H9 (cell line): ENCODE results near the gene GRID1. TPM values are rescaled to one million over a fixed set of nuclear protein-coding genes. Genes with fewer than 3 reads are reported as not detected.

ENCODE experiments used
- DNase-seq: peaks from one replicate; pipeline ENCODE4 v3.0.0-alpha.2; 2017
- H2AFZ ChIP-seq: one replicate; pipeline ENCODE4 v1.6.1; 2013; ENCODE audit warnings: mild to moderate bottlenecking, low read length, control low read depth, moderate library complexity
- H2AK5ac ChIP-seq: 2 replicates; pipeline ENCODE4 v1.6.1; 2013; ENCODE audit warnings: low read length, control low read depth, mixed read lengths; ENCODE audit not compliant: insufficient read length
- H2BK120ac ChIP-seq: one replicate; pipeline ENCODE4 v1.6.1; 2013; ENCODE audit warnings: low read depth, mild to moderate bottlenecking, low read length, control low read depth, inconsistent platforms; ENCODE audit not compliant: poor library complexity, severe bottlenecking
- H2BK12ac ChIP-seq: 2 replicates; pipeline ENCODE4 v1.6.1; 2013; ENCODE audit warnings: low read length, control low read depth, mixed read lengths, low read depth; ENCODE audit not compliant: insufficient read length
- H2BK15ac ChIP-seq: 2 replicates; pipeline ENCODE4 v1.6.1; 2013; ENCODE audit warnings: low read depth, low read length, control low read depth
- H2BK20ac ChIP-seq: one replicate; pipeline ENCODE4 v1.6.1; 2013; ENCODE audit warnings: low read depth, mild to moderate bottlenecking, low read length, control low read depth, inconsistent platforms; ENCODE audit not compliant: poor library complexity, severe bottlenecking
- H2BK5ac ChIP-seq: 2 replicates; pipeline ENCODE4 v1.6.1; 2013; ENCODE audit warnings: low read length, control low read depth, mixed read lengths; ENCODE audit not compliant: insufficient read length
- H3K14ac ChIP-seq: 2 replicates; pipeline ENCODE4 v1.6.1; 2013; ENCODE audit warnings: low read length, control low read depth; ENCODE audit not compliant: insufficient read depth
- H3K18ac ChIP-seq: 2 replicates; pipeline ENCODE4 v1.6.1; 2013; ENCODE audit warnings: low read depth, mild to moderate bottlenecking, mixed read lengths, low read length, control low read depth; ENCODE audit not compliant: insufficient read length
- H3K23ac ChIP-seq: 2 replicates; pipeline ENCODE4 v1.6.1; 2013; ENCODE audit warnings: low read length, control low read depth, mixed read lengths, low read depth; ENCODE audit not compliant: insufficient read length
- H3K23me2 ChIP-seq: 2 replicates; pipeline ENCODE4 v1.6.1; 2013; ENCODE audit warnings: low read depth, mild to moderate bottlenecking, mixed read lengths, low read length, control low read depth; ENCODE audit not compliant: insufficient read length, poor library complexity, severe bottlenecking
- H3K27ac ChIP-seq: 2 replicates; pipeline ENCODE4 v1.5.1; 2013; ENCODE audit warnings: low read length, control low read depth, mixed read lengths, low read depth; ENCODE audit not compliant: insufficient read length
- H3K27me3 ChIP-seq: 2 replicates; pipeline ENCODE4 v1.6.1; 2013; ENCODE audit warnings: low read length, control low read depth, inconsistent platforms; ENCODE audit not compliant: insufficient read depth
- H3K4ac ChIP-seq: 2 replicates; pipeline ENCODE4 v1.6.1; 2013; ENCODE audit warnings: low read depth, mild to moderate bottlenecking, control low read depth, inconsistent platforms, low read length, moderate library complexity
- H3K4me1 ChIP-seq: 2 replicates; pipeline ENCODE4 v1.6.1; 2013; ENCODE audit warnings: low read length, control low read depth, inconsistent platforms; ENCODE audit not compliant: insufficient read depth
- H3K4me2 ChIP-seq: 2 replicates; pipeline ENCODE4 v1.6.1; 2013; ENCODE audit warnings: low read length, control low read depth, mixed read lengths; ENCODE audit not compliant: insufficient read length, insufficient read depth
- H3K56ac ChIP-seq: 2 replicates; pipeline ENCODE4 v1.6.1; 2013; ENCODE audit warnings: low read depth, mild to moderate bottlenecking, mixed read lengths, low read length, control low read depth; ENCODE audit not compliant: insufficient read length
- H3K79me1 ChIP-seq: 2 replicates; pipeline ENCODE4 v1.6.1; 2013; ENCODE audit warnings: low read depth, mild to moderate bottlenecking, moderate library complexity, low read length, control low read depth, inconsistent platforms; ENCODE audit not compliant: insufficient read depth, poor library complexity, severe bottlenecking
- H3K79me2 ChIP-seq: 2 replicates; pipeline ENCODE4 v1.6.1; 2013; ENCODE audit warnings: low read length, control low read depth, inconsistent platforms; ENCODE audit not compliant: insufficient read depth
- H3K9ac ChIP-seq: 2 replicates; pipeline ENCODE4 v1.6.1; 2013; ENCODE audit warnings: low read length, control low read depth, mixed read lengths; ENCODE audit not compliant: insufficient read length; ENCODE audit errors: extremely low read depth
- H3K9me3 ChIP-seq: one replicate; pipeline ENCODE4 v1.6.1; 2013; ENCODE audit warnings: low read depth, low read length, inconsistent platforms; ENCODE audit not compliant: control insufficient read depth
- H3T11ph ChIP-seq: one replicate; pipeline ENCODE4 v1.6.1; 2013; ENCODE audit warnings: mild to moderate bottlenecking, low read length, control low read depth, inconsistent platforms
- H4K20me1 ChIP-seq: one replicate; pipeline ENCODE4 v1.6.1; 2013; ENCODE audit not compliant: control insufficient read depth, insufficient read length, insufficient read depth
- H4K5ac ChIP-seq: 2 replicates; pipeline ENCODE4 v1.6.1; 2013; ENCODE audit warnings: low read depth, mild to moderate bottlenecking, mixed read lengths, low read length, control low read depth; ENCODE audit not compliant: insufficient read length
- H4K8ac ChIP-seq: replicated peaks from 2 replicates; pipeline ENCODE4 v1.6.1; 2013; ENCODE audit warnings: low read length, control low read depth, mixed read lengths, low read depth; ENCODE audit not compliant: insufficient read length
- H4K91ac ChIP-seq: 2 replicates; pipeline ENCODE4 v1.6.1; 2013; ENCODE audit warnings: low read depth, mild to moderate bottlenecking, moderate library complexity, mixed read lengths, low read length, control low read depth; ENCODE audit not compliant: insufficient read length
- H3K27ac Mint-ChIP-seq, 3 experiments: 2 replicates in 2 of 3; 3 replicates in 1 of 3; pipeline ENCODE4 v1.8.0; 2020 to 2021; ENCODE audit warnings: mixed read lengths in 3 of 3, mild to moderate bottlenecking in 1 of 3, moderate library complexity in 1 of 3
- H3K27me3 Mint-ChIP-seq: 2 replicates; pipeline ENCODE4 v1.8.0; 2021; ENCODE audit warnings: low read depth, mild to moderate bottlenecking, moderate library complexity, mixed read lengths
- H3K36me3 Mint-ChIP-seq, 3 experiments: 2 replicates in 2 of 3; 3 replicates in 1 of 3; pipeline ENCODE4 v1.8.0; 2020 to 2021; ENCODE audit warnings: low read depth in 3 of 3, mixed read lengths in 3 of 3; ENCODE audit not compliant: insufficient read depth in 1 of 3
- H3K4me1 Mint-ChIP-seq, 2 experiments: 2 replicates each; pipeline ENCODE4 v1.8.0; 2020; ENCODE audit warnings: mixed read lengths in 2 of 2
- H3K4me3 Mint-ChIP-seq, 2 experiments: 2 replicates in 1 of 2; 3 replicates in 1 of 2; pipeline ENCODE4 v1.8.0; 2020 to 2021; ENCODE audit warnings: mild to moderate bottlenecking in 2 of 2, mixed read lengths in 2 of 2, moderate library complexity in 1 of 2
- H3K9me3 Mint-ChIP-seq, 2 experiments: 2 replicates in 1 of 2; 3 replicates in 1 of 2; pipeline ENCODE4 v1.8.0; 2020; ENCODE audit warnings: mild to moderate bottlenecking in 2 of 2, mixed read lengths in 2 of 2, moderate library complexity in 1 of 2
- CTCF ChIP-seq: fragments of 200-600 bp; sonication (generic); conservative IDR thresholded peaks from 3 replicates; pipeline ENCODE4 v1.8.0; 2021; ENCODE audit warnings: antibody characterized with exemption, mild to moderate bottlenecking
- WGBS: extraction: QIAGEN DNeasy Blood & Tissue Kit; methylation state at CpG from one replicate; pipeline ENCODE4 v1.1.7; 2013; ENCODE audit warnings: missing lambda C conversion rate, low lambda C conversion rate, mixed read lengths; ENCODE audit not compliant: insufficient read length; ENCODE audit errors: extremely low coverage; 5-methylcytosine and 5-hydroxymethylcytosine counted together
- total RNA-seq: library from RNA; stranded (reverse); gene quantifications from 2 replicates; pipeline ENCODE4 v1.2.1, GENCODE V29; 2021

Gene GRID1
- total RNA-seq, 1 experiment from 2014 or later, result 0.35 TPM

- Histone ChIP-seq H2BK5ac (no peak overlapping the region), H3K79me2 (no peaks in the 10 kb centered on the region), H3K23me2 (no peaks in the 10 kb centered on the region), H3K4me2 (no peak overlapping the region), H4K20me1 (no peaks in the 10 kb centered on the region), H3K27ac (no peak overlapping the region), H3K9me3 (no peaks in the 10 kb centered on the region), H3K9ac (no peak overlapping the region), H3K27me3 (no peaks in the 10 kb centered on the region), H4K91ac (no peak overlapping the region), H2BK120ac (no peak overlapping the region), H3T11ph (no peak overlapping the region), H3K4ac (no peak overlapping the region), H2AK5ac (no peak overlapping the region), H3K79me1 (no peaks in the 10 kb centered on the region), H2BK15ac (no peak overlapping the region), H4K5ac (no peak overlapping the region), H3K18ac (no peak overlapping the region), H3K56ac (no peak overlapping the region), H2BK20ac (no peak overlapping the region), H2AFZ (no peak overlapping the region), H2BK12ac (no peak overlapping the region), H3K23ac (no peak overlapping the region), H3K4me1 (peaks cover 2% of the 10 kb centered on the region; the same call in 1 of the 2 replicates), H3K14ac (no peak overlapping the region), H4K8ac (no peak overlapping the region)
- Mint-ChIP-seq H3K27me3 (peaks cover 1% of the 10 kb centered on the region; the same call in 1 of the 2 replicates), H3K9me3 (peaks cover 0 to 3% of the 10 kb centered on the region in 2 experiments; a peak in 2 of 5 replicates), H3K36me3 (peaks cover 0 to 1% (median 0%) of the 10 kb centered on the region in 3 experiments; a peak in 2 of 7 replicates), H3K27ac (no peak overlapping the region), H3K4me3 (no peak overlapping the region), H3K4me1 (peaks cover 25 to 34% of the 10 kb centered on the region in 2 experiments)
- no CpG with 5 or more reads among the region's 11 CpGs for WGBS
- TF ChIP-seq CTCF, result no peak
- DNase-seq, result no peak
Measured at GRCh38 chr10:86342111-86342863, 24.3 kb downstream of the GRID1 start.
